ENCODE measurements around the gene RGS6.

The RGS6 gene

DNA sequence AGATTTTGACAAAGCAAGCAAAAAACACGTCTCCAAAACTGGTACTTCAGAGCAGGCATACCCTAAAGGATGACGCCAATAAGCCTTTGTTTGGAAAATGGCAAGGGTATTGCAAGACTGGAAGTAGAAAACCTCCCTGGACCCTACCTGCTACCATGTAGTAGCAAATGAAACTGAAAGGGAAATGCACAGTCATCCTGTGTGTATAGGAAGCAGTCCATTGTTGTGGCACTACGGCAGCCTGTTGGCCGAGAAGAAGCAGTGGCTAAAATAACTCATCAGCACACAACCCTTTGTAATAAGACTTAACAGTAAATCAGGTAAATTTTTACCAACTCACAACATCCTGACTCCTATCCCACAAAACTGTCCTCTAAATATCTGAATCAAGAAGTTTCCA, 386.4 kb downstream of the RGS6 start:
- peak; percentile 16 for DNase-seq (ENCODE audit: extremely low read depth, insufficient read length)
- TF ChIP-seq, protein P1, sequence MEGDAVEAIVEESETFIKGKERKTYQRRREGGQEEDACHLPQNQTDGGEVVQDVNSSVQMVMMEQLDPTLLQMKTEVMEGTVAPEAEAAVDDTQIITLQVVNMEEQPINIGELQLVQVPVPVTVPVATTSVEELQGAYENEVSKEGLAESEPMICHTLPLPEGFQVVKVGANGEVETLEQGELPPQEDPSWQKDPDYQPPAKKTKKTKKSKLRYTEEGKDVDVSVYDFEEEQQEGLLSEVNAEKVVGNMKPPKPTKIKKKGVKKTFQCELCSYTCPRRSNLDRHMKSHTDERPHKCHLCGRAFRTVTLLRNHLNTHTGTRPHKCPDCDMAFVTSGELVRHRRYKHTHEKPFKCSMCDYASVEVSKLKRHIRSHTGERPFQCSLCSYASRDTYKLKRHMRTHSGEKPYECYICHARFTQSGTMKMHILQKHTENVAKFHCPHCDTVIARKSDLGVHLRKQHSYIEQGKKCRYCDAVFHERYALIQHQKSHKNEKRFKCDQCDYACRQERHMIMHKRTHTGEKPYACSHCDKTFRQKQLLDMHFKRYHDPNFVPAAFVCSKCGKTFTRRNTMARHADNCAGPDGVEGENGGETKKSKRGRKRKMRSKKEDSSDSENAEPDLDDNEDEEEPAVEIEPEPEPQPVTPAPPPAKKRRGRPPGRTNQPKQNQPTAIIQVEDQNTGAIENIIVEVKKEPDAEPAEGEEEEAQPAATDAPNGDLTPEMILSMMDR (IDR thresholded peaks at IDR 0.05; ENCODE audit: insufficient read depth, low read length, poor library complexity, severe bottlenecking), result no peak
- no peaks in the 10 kb centered on the region for H3K27me3 ChIP-seq (replicated peaks; ENCODE audit: control insufficient read depth, insufficient read depth, low read length)
- no peaks in the 10 kb centered on the region for H3K36me3 ChIP-seq (ENCODE audit: control insufficient read depth, insufficient read depth, low read length)
- H3K4me3 ChIP-seq (replicated peaks; ENCODE audit: low read depth, low read length), result peak overlapping the region; percentile 40

DNA sequence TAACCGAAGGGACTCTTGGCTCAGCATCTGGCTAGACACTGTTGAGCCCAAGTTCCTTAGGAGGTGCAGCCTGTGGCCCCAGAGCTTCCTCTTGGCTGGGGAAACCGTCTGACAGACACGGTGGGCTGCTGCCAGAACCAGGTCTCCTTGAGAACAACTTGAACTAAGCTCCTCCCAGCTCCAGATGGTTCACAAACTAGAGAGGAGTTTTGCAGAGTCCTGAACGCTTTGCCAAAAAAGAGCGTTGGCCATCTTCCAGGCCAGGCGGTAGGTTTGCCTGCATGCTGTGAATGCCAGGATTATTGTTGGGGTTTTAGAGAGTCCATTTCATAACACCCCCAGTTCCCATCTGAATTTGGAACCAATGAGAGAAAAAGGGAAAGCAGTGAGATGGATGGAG, 399.8 kb downstream of the RGS6 start:
- TF ChIP-seq, protein P1 (IDR thresholded peaks at IDR 0.05; ENCODE audit: insufficient read depth, low read length, poor library complexity, severe bottlenecking), result no peak
- Histone ChIP-seq H3K4me3 (replicated peaks; ENCODE audit: low read depth, low read length) (no peak overlapping the region), H3K36me3 (ENCODE audit: control insufficient read depth, insufficient read depth, low read length) (no peaks in the 10 kb centered on the region), H3K27me3 (replicated peaks; ENCODE audit: control insufficient read depth, insufficient read depth, low read length) (no peaks in the 10 kb centered on the region; the same call in 1 of the 2 replicates)
- no peak for DNase-seq (ENCODE audit: extremely low read depth, insufficient read length)

DNA sequence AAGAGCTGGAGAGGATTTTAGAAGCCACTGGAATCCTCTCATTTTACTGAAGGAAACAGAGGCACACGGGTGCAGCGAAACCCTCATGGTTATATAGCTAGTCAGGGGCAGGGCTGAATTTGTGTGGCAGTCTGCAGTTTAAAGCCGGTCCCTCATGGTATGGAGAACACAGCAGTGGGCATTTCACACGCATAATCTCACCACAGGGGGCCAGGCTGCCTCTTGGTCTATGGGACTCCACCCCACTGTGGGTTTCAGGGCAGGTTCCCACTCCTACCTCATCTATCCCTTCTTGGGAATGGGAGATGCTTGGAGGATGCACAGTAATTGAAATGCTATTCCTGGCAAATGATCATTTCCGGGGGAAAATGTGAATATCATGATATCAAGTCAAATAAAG, 400.6 kb downstream of the RGS6 start:
- Histone ChIP-seq H3K36me3 (ENCODE audit: control insufficient read depth, insufficient read depth, low read length) (no peaks in the 10 kb centered on the region), H3K4me3 (replicated peaks; ENCODE audit: low read depth, low read length) (no peak overlapping the region), H3K27me3 (replicated peaks; ENCODE audit: control insufficient read depth, insufficient read depth, low read length) (no peaks in the 10 kb centered on the region; the same call in 1 of the 2 replicates)
- no peak for DNase-seq (ENCODE audit: extremely low read depth, insufficient read length)
- TF ChIP-seq, protein P1 (IDR thresholded peaks at IDR 0.05; ENCODE audit: insufficient read depth, low read length, poor library complexity, severe bottlenecking), result no peak

DNA sequence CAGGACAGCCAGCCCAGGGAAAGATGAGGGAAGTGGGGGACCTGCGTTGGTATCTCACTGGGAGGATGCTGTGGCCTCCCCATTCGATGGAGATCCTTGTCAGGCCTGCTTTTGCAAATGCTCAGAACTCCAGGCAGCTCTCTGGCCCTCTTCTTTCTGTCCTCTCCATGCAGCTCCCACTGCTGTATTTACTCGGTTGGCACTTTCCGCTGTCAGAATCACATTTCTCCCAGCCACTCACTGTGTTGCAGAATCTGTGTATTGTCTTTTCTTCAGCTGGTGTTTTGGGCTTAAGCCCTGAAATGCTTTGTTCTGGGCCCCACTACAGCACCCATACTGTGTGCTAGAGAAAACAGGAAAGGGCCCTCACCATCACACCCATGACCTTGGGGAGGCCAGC, 401.1 kb downstream of the RGS6 start:
- no peak for DNase-seq (ENCODE audit: extremely low read depth, insufficient read length)
- TF ChIP-seq, protein P1 (IDR thresholded peaks at IDR 0.05; ENCODE audit: insufficient read depth, low read length, poor library complexity, severe bottlenecking), result no peak
- Histone ChIP-seq H3K36me3 (ENCODE audit: control insufficient read depth, insufficient read depth, low read length) (no peaks in the 10 kb centered on the region), H3K27me3 (replicated peaks; ENCODE audit: control insufficient read depth, insufficient read depth, low read length) (no peaks in the 10 kb centered on the region; the same call in 1 of the 2 replicates), H3K4me3 (replicated peaks; ENCODE audit: low read depth, low read length) (no peak overlapping the region)

DNA sequence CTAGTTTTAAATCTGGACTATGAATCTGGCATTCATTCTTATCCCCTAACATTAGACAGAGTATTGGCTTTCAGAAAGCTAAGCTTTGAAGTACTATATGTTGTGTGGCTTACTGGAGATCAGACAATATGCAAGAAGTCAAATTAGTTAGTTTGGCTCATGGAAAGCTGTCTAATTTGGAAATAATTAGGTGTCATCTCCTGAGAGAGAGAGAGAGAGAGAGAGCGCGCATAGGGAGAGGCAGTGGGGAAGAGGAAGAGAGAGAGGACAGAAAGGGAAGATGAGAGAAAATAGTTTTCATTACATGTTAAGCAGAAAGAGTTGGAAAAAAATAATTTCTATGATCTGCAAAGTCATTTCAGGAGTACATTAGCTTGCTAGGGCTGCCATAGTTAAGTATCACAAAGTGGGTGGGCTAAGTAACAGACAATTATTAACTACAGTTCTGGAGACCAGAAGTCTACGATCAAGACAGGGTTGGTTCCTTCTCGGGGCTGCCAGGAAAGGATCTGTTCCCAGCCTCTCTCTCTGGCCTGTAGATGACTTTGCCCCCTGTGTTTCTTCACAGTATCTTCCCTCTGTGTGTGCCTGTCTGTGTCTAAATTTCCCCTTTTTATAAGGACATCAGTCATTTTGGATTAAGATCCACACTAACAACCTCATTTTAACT, 404.2 kb downstream of the RGS6 start:
- no peak for DNase-seq (ENCODE audit: extremely low read depth, insufficient read length)
- TF ChIP-seq, protein P1 (IDR thresholded peaks at IDR 0.05; ENCODE audit: insufficient read depth, low read length, poor library complexity, severe bottlenecking), result no peak
- Histone ChIP-seq H3K27me3 (replicated peaks; ENCODE audit: control insufficient read depth, insufficient read depth, low read length) (no peaks in the 10 kb centered on the region), H3K36me3 (ENCODE audit: control insufficient read depth, insufficient read depth, low read length) (no peaks in the 10 kb centered on the region), H3K4me3 (replicated peaks; ENCODE audit: low read depth, low read length) (no peak overlapping the region)

DNA sequence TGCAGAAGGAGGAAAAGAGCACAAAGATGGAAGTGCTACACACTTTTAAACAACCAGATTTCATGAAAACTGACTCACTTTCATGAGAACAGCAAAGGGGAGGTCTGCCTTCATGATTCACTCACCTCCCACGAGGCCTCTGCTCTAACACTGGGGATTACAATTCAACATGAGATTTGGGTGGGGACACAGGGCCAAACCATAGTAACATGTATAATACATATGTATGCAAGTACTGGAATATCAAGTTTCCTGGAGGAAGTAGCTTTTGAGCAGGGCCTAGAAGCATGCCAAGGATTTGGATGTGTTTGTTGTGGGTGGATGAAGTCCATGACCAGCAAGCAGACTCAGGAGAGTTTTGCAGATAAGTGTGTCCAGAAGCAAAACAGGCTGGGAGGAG, 409.0 kb downstream of the RGS6 start:
- Histone ChIP-seq H3K36me3 (ENCODE audit: control insufficient read depth, insufficient read depth, low read length) (no peaks in the 10 kb centered on the region), H3K27me3 (replicated peaks; ENCODE audit: control insufficient read depth, insufficient read depth, low read length) (no peaks in the 10 kb centered on the region), H3K4me3 (replicated peaks; ENCODE audit: low read depth, low read length) (no peak overlapping the region)
- no peak for DNase-seq (ENCODE audit: extremely low read depth, insufficient read length)
- TF ChIP-seq, protein P1 (IDR thresholded peaks at IDR 0.05; ENCODE audit: insufficient read depth, low read length, poor library complexity, severe bottlenecking), result no peak
